Body of pancreas (tissue), 4 donors: ENCODE data around the gene BPIFA1. TPM values are rescaled to one million over a fixed set of nuclear protein-coding genes. Genes with fewer than 3 reads are reported as not detected.

Experiments used
- ATAC-seq: fragments of 150-250 bp; one replicate; pipeline ENCODE4 v1.9.1; 2016
- DNase-seq, 4 donors: peaks; one replicate each; pipeline ENCODE4 v3.0.0-alpha.2; 2019
- H3K27ac ChIP-seq, 4 donors: fragments of 200-600 bp; sonication (generic); 1 replicate in 3 of 4; 2 replicates in 1 of 4; pipeline versions ENCODE4 v1.5.1 to v1.6.1; 2016 to 2019; ENCODE audit warnings: mild to moderate bottlenecking in 1 of 4, mixed read lengths in 1 of 4, moderate library complexity in 1 of 4
- H3K27me3 ChIP-seq, 2 donors: fragments of 200-600 bp; sonication (generic); one replicate each; pipeline ENCODE4 v1.6.0; 2016; ENCODE audit warnings: mild to moderate bottlenecking in 1 of 2
- H3K36me3 ChIP-seq, 2 donors: fragments of 200-600 bp; sonication (generic); replicated peaks in 1 of 2; 2 replicates each; pipeline ENCODE4 v1.5.1; 2016; ENCODE audit warnings: low read depth in 2 of 2; ENCODE audit not compliant: insufficient read depth in 1 of 2
- H3K4me1 ChIP-seq: fragments of 200-600 bp; sonication (generic); one replicate; pipeline ENCODE4 v1.6.0; 2016
- H3K4me3 ChIP-seq, 2 donors: fragments of 200-600 bp; sonication (generic); 1 replicate in 1 of 2; 2 replicates in 1 of 2; pipeline ENCODE4 v1.5.1; 2016 to 2019
- H3K9me3 ChIP-seq, 3 donors: fragments of 200-600 bp; sonication (generic); 1 replicate in 2 of 3; 2 replicates in 1 of 3; pipeline ENCODE4 v1.5.1; 2016
- CTCF ChIP-seq, 7 experiments: fragments of 450-650 bp in 4 of 7; fragments of 200-600 bp in 3 of 7; sonication (generic) in 3 of 7; IDR thresholded peaks; one replicate each; pipeline ENCODE4 v1.5.1; 2016 to 2019; ENCODE audit warnings: antibody characterized with exemption in 7 of 7
- POLR2A ChIP-seq, 3 donors: fragments of 450-650 bp; IDR thresholded peaks; one replicate each; pipeline ENCODE4 v1.6.1; 2016; ENCODE audit warnings: antibody characterized with exemption in 3 of 3, mild to moderate bottlenecking in 2 of 3
- WGBS, 2 donors: methylation state at CpG; one replicate each; pipeline ENCODE4 v1.1.5; 2017; 5-methylcytosine and 5-hydroxymethylcytosine counted together
- intact Hi-C: fragments of 100-400 bp; cut with DNase I; formaldehyde crosslinking; loops from one replicate; pipeline ENCODE4 v1.15.1; 2023
- total RNA-seq, 2 donors: library from RNA; depleted of rRNA; stranded (reverse); fragments of >200 nt; gene quantifications; one replicate each; pipeline ENCODE4 v1.1.0, GENCODE V29; 2016

BPIFA1 gene
- total RNA-seq, 2 donors from 2014 or later = not detected

- WGBS, 2 donors = 20% methylated on average over 5 of the region's 5 CpGs
- intact Hi-C loops = no loop called here
- TF ChIP-seq POLR2A (IDR thresholded peaks at IDR 0.05) = no peak
- TF ChIP-seq CTCF (IDR thresholded peaks at IDR 0.05) = peak; percentile 21 to 62 (median 47)
These were observed 26.9 kb downstream of the BPIFA1 start for GRCh38 chr20:33262658-33263065.

GRCh38 chr20:33263784-33264183, 28.0 kb downstream of the BPIFA1 start:
- WGBS, 2 donors = 86 to 97% methylated on average over 4 to 5 of the region's 5 CpGs
- ATAC-seq (no peak), DNase-seq (no peak)
- Histone ChIP-seq H3K27me3 (peaks cover 0 to 3% of the 10 kb centered on the region in 2 donors), H3K4me3 (no peak overlapping the region), H3K36me3 (no peaks in the 10 kb centered on the region), H3K27ac (no peak overlapping the region), H3K4me1 (peaks cover 6% of the 10 kb centered on the region), H3K9me3 (no peaks in the 10 kb centered on the region)
- intact Hi-C loops = no loop called here
- TF ChIP-seq POLR2A (IDR thresholded peaks at IDR 0.05) (no peak), CTCF (IDR thresholded peaks at IDR 0.05) (no peak)

More at GRCh38 chr20:33262658-33263065, 26.9 kb downstream of the BPIFA1 start:
- no peaks in the 10 kb centered on the region for H3K36me3 ChIP-seq
- ATAC-seq (peak; percentile 71), DNase-seq (peak; percentile 36 to 61 (median 40))
- no peak overlapping the region for H3K4me3 ChIP-seq
- H3K9me3 ChIP-seq = no peaks in the 10 kb centered on the region
- H3K4me1 ChIP-seq = no peaks in the 10 kb centered on the region
- H3K27me3 ChIP-seq = peaks cover 0 to 3% of the 10 kb centered on the region in 2 donors
- no peak overlapping the region for H3K27ac ChIP-seq

DNA sequence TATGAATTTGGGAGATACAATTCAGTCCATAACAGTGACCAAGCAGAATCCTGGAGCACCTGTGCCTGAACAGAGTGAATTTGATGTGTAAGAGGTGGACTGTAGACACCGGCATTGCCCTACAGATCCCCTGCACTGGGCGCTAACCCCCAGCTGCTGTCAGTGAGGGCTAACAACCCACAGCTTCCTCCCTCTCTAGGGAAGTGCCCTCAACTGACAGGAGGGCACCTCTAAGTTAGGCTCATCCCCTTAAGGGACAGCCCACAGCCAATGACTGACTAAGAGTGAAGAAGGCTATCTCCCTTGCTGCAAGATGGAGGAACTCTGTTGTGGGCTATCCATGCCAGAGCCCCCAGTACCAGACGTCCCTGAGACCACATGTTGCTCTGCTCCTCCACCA, 31.9 kb downstream of the BPIFA1 start:
- Histone ChIP-seq H3K27me3 (peaks cover 0 to 3% of the 10 kb centered on the region in 2 donors), H3K36me3 (no peaks in the 10 kb centered on the region), H3K9me3 (no peaks in the 10 kb centered on the region), H3K27ac (no peak overlapping the region), H3K4me1 (peaks cover 15% of the 10 kb centered on the region), H3K4me3 (no peak overlapping the region)
- WGBS, 2 donors = 52 to 60% methylated on average over 2 to 3 of the region's 3 CpGs
- ATAC-seq (no peak), DNase-seq (no peak)
- TF ChIP-seq POLR2A (IDR thresholded peaks at IDR 0.05) = no peak
- TF ChIP-seq CTCF (IDR thresholded peaks at IDR 0.05) = no peak
- intact Hi-C loops = no loop called here

GRCh38 chr20:33272155-33272873, 36.5 kb downstream of the BPIFA1 start:
- ATAC-seq (no peak), DNase-seq (no peak)
- TF ChIP-seq CTCF (IDR thresholded peaks at IDR 0.05) (no peak), POLR2A (IDR thresholded peaks at IDR 0.05) (no peak)
- Histone ChIP-seq H3K4me3 (no peak overlapping the region), H3K36me3 (no peaks in the 10 kb centered on the region), H3K9me3 (no peaks in the 10 kb centered on the region), H3K27me3 (no peaks in the 10 kb centered on the region), H3K27ac (no peak overlapping the region), H3K4me1 (peaks cover 21% of the 10 kb centered on the region)
- intact Hi-C loops = no loop called here
- WGBS, 2 donors = 77 to 78% methylated on average over 10 of the region's 10 CpGs
